Suprapubic skin (tissue), 3 donors: Measurements from ENCODE around the gene MRNIP.

Source experiments
- POLR2A ChIP-seq, 2 donors: fragments of 450-650 bp; IDR thresholded peaks; one replicate each; pipeline ENCODE4 v1.6.1; 2017; ENCODE audit warnings: antibody characterized with exemption in 2 of 2, mild to moderate bottlenecking in 2 of 2, moderate library complexity in 2 of 2
- TF ChIP-seq, protein P1 (sequence below), 2 donors: fragments of 200-600 bp in 1 of 2; fragments of 450-650 bp in 1 of 2; sonication (generic) in 1 of 2; IDR thresholded peaks; one replicate each; pipeline ENCODE4 v1.5.1; 2016 to 2019; ENCODE audit warnings: antibody characterized with exemption in 2 of 2, mild to moderate bottlenecking in 1 of 2, moderate library complexity in 1 of 2

DNA sequence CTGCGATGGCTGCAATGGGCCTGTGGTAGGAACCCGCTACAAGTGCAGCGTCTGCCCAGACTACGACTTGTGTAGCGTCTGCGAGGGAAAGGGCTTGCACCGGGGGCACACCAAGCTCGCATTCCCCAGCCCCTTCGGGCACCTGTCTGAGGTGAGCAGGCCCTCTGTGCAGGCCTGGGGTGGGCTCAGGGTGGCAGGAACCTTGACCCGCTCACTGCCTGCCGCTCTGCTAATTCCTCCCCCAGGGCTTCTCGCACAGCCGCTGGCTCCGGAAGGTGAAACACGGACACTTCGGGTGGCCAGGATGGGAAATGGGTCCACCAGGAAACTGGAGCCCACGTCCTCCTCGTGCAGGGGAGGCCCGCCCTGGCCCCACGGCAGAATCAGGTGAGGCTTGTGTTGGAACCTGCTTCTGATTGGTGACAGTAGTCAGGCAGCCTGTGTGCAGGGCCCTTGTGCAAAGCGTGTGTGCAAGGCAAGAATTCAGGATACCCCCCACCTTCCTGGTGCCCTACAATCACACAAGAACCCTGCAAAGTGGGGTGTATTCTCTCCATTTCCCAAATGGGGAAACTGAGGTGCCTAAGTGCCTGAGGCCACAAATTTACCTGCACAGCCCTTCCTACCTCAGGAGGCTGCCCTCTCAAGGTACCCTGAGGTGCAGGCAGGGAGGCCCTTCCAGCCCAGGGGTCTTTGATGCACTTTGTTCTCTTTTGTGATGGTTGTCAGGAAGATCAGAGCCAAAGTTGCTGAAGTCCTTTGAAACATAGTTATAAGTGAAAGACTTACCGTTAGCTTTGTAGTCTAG is 34.5 kb downstream of the MRNIP start:
- TF ChIP-seq, protein P1, sequence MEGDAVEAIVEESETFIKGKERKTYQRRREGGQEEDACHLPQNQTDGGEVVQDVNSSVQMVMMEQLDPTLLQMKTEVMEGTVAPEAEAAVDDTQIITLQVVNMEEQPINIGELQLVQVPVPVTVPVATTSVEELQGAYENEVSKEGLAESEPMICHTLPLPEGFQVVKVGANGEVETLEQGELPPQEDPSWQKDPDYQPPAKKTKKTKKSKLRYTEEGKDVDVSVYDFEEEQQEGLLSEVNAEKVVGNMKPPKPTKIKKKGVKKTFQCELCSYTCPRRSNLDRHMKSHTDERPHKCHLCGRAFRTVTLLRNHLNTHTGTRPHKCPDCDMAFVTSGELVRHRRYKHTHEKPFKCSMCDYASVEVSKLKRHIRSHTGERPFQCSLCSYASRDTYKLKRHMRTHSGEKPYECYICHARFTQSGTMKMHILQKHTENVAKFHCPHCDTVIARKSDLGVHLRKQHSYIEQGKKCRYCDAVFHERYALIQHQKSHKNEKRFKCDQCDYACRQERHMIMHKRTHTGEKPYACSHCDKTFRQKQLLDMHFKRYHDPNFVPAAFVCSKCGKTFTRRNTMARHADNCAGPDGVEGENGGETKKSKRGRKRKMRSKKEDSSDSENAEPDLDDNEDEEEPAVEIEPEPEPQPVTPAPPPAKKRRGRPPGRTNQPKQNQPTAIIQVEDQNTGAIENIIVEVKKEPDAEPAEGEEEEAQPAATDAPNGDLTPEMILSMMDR (IDR thresholded peaks at IDR 0.05): no peak
- TF ChIP-seq POLR2A (IDR thresholded peaks at IDR 0.05): no peak
